B cell (primary cell): ENCODE measurements around the gene CHRNA5. TPM values are rescaled to one million over a fixed set of nuclear protein-coding genes. Genes with fewer than 3 reads are reported as not detected.

Experiments used
- ATAC-seq: fragments of 200-7000 bp; cut with Tn5 transposase; one replicate; pipeline ENCODE4 v1.10.0; 2021; ENCODE audit warnings: low read depth, mild to moderate bottlenecking, moderate number of reproducible peaks, moderate library complexity
- CTCF ChIA-PET: fragments of 350-600 bp; sonication (Branson Sonifier 250); formaldehyde crosslinking; loops from one replicate; lab custom pipeline; 2021; ENCODE audit warnings: antibody characterized with exemption, inconsistent platforms; lab: Charles Lee
- POLR2A ChIA-PET: fragments of 350-600 bp; sonication (Branson Sonifier 250); formaldehyde crosslinking; loops from one replicate; lab custom pipeline; 2021; ENCODE audit warnings: antibody characterized with exemption; lab: Charles Lee
- DNase-seq: peaks from one replicate; pipeline ENCODE4 v3.0.0; 2013
- H2AFZ ChIP-seq: 2 replicates; pipeline ENCODE4 v1.6.1; 2012; ENCODE audit warnings: mild to moderate bottlenecking, low read depth, low read length; ENCODE audit not compliant: insufficient read depth, poor library complexity, severe bottlenecking
- H3K27ac ChIP-seq, 2 donors: 1 replicate in 1 of 2; 2 replicates in 1 of 2; pipeline ENCODE4 v1.5.1; 2012 to 2013; ENCODE audit warnings: low read length in 2 of 2, mild to moderate bottlenecking in 2 of 2, moderate library complexity in 1 of 2
- H3K27me3 ChIP-seq, 4 experiments: fragments of 200-600 bp in 1 of 4; sonication (generic) in 1 of 4; replicated peaks in 1 of 4; 1 replicate in 2 of 4; 2 replicates in 2 of 4; pipeline versions ENCODE4 v1.6.1 to v1.7.0; 2013 to 2016; ENCODE audit warnings: low read length in 3 of 4, mild to moderate bottlenecking in 2 of 4, mixed read lengths in 1 of 4, moderate library complexity in 1 of 4; ENCODE audit not compliant: insufficient read depth in 4 of 4, control insufficient read depth in 3 of 4; ENCODE audit errors: control extremely low read depth in 1 of 4
- H3K36me3 ChIP-seq, 2 experiments: replicated peaks in 1 of 2; 1 replicate in 1 of 2; 2 replicates in 1 of 2; pipeline versions ENCODE4 v1.6.1 to v1.7.1; 2013; ENCODE audit warnings: low read length in 1 of 2; ENCODE audit not compliant: insufficient read depth in 2 of 2, control insufficient read depth in 1 of 2; ENCODE audit errors: control extremely low read depth in 1 of 2, extremely low read depth in 1 of 2
- H3K4me1 ChIP-seq, 2 donors: fragments of 200-600 bp in 1 of 2; sonication (generic) in 1 of 2; 1 replicate in 1 of 2; 2 replicates in 1 of 2; pipeline versions ENCODE4 v1.5.1 to v1.6.1; 2013 to 2017; ENCODE audit warnings: low read length in 2 of 2; ENCODE audit not compliant: control insufficient read depth in 2 of 2, insufficient read depth in 2 of 2
- H3K4me2 ChIP-seq: replicated peaks from 2 replicates; pipeline ENCODE3; 2012; ENCODE audit warnings: mild to moderate bottlenecking, low read depth, low read length; ENCODE audit not compliant: poor library complexity, severe bottlenecking
- H3K4me3 ChIP-seq, 5 experiments: fragments of 200-600 bp in 1 of 5; sonication (generic) in 1 of 5; 1 replicate in 3 of 5; 2 replicates in 2 of 5; pipeline versions ENCODE4 v1.5.1 to v1.7.0; 2011 to 2016; ENCODE audit warnings: low read length in 4 of 5, mild to moderate bottlenecking in 4 of 5, low read depth in 2 of 5, control low read depth in 1 of 5, moderate library complexity in 1 of 5; ENCODE audit not compliant: insufficient read depth in 1 of 5; ENCODE audit errors: control extremely low read depth in 1 of 5, extremely low read depth in 1 of 5
- H3K79me2 ChIP-seq: fragments of 200-600 bp; sonication (generic); one replicate; pipeline ENCODE4 v1.6.0; 2016; ENCODE audit warnings: low read length; ENCODE audit not compliant: control insufficient read depth, insufficient read depth
- H3K9ac ChIP-seq: fragments of 200-600 bp; sonication (generic); 2 replicates; pipeline ENCODE4 v1.6.1; 2017; ENCODE audit warnings: mild to moderate bottlenecking, low read length, moderate library complexity
- H3K9me3 ChIP-seq, 3 donors: one replicate each; pipeline versions ENCODE4 v1.6.1 to v1.7.1; 2013; ENCODE audit warnings: low read length in 2 of 3; ENCODE audit not compliant: control insufficient read depth in 2 of 3, insufficient read depth in 1 of 3; ENCODE audit errors: control extremely low read depth in 1 of 3
- H4K20me1 ChIP-seq: 2 replicates; pipeline ENCODE4 v1.6.0; 2012; ENCODE audit warnings: mild to moderate bottlenecking, low read length; ENCODE audit not compliant: insufficient read depth, control insufficient read depth, poor library complexity, severe bottlenecking
- H3K27ac Mint-ChIP-seq: one replicate; pipeline ENCODE4 v1.8.0; 2021; ENCODE audit warnings: mixed read lengths
- H3K27me3 Mint-ChIP-seq: one replicate; pipeline ENCODE4 v1.8.0; 2021; ENCODE audit warnings: mixed read lengths
- H3K4me1 Mint-ChIP-seq: one replicate; pipeline ENCODE4 v1.8.0; 2021; ENCODE audit warnings: mixed read lengths
- H3K4me3 Mint-ChIP-seq: one replicate; pipeline ENCODE4 v1.8.0; 2021; ENCODE audit warnings: mixed read lengths
- H3K9me3 Mint-ChIP-seq: one replicate; pipeline ENCODE4 v1.8.0; 2022; ENCODE audit warnings: mixed read lengths; ENCODE audit not compliant: insufficient read depth
- EZH2 ChIP-seq: IDR thresholded peaks from 2 replicates; pipeline ENCODE4 v1.6.1; 2012; ENCODE audit warnings: borderline replicate concordance, low read depth, mild to moderate bottlenecking, moderate library complexity, low read length; ENCODE audit not compliant: insufficient read depth, poor library complexity, severe bottlenecking
- WGBS: methylation state at CpG from one replicate; pipeline ENCODE4 v1.1.5; 2013; ENCODE audit warnings: missing lambda C conversion rate; ENCODE audit not compliant: insufficient coverage; 5-methylcytosine and 5-hydroxymethylcytosine counted together
- intact Hi-C: fragments of 100-400 bp; cut with micrococcal nuclease; formaldehyde crosslinking; loops from one replicate; pipeline ENCODE4 v1.10.0; 2022
- polyA plus RNA-seq: library from polyadenylated mRNA; depleted of rRNA; stranded (reverse); fragments of >200 nt; gene quantifications from 2 replicates; pipeline ENCODE4 v1.2.3, GENCODE V29; 2012
- total RNA-seq, 2 donors: library from RNA; stranded (reverse); fragments of 120-200 nt in 1 of 2; gene quantifications; 1 replicate in 1 of 2; 2 replicates in 1 of 2; pipeline versions ENCODE4 v1.2.3 to v1.2.4, GENCODE V29; 2013 to 2022
- TF ChIP-seq, protein P1 (sequence below): fragments of 200-600 bp; IDR thresholded peaks from one replicate; pipeline ENCODE4 v1.8.0; 2022; ENCODE audit warnings: antibody characterized with exemption, mild to moderate bottlenecking

The CHRNA5 gene
- total and polyA plus RNA-seq, 2 donors (not counting 1 experiment from before 2014, with no cell fraction given) = 0.09 to 1.2 TPM

DNA sequence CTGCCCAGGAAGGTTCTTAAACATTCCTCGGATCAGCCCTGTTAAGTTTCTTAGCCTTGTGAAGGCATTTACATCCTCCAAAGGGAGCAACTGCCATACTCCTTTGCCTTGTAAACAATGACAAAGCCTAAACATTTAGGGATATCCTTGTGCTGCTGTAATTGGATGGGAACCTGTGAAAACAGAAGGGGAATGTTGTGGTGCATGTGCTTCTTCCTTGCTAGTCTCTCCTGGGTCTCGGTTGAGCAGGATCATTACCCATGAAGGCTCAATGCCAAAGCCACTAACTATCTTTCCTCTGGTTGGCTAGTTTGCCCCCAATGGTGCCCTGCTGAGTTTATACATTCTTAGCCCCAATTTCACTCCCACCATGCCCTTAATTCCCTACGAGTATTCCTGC lies 38.1 kb downstream of the CHRNA5 start:
- Histone ChIP-seq H3K4me3 (no peak overlapping the region), H3K27ac (no peak overlapping the region), H2AFZ (no peak overlapping the region), H3K4me1 (no peaks in the 10 kb centered on the region), H3K4me2 (no peak overlapping the region), H3K9ac (no peak overlapping the region), H4K20me1 (no peaks in the 10 kb centered on the region), H3K27me3 (peaks cover 0 to 8% (median 1%) of the 10 kb centered on the region in 4 experiments), H3K9me3 (no peaks in the 10 kb centered on the region), H3K36me3 (no peaks in the 10 kb centered on the region), H3K79me2 (no peaks in the 10 kb centered on the region)
- intact Hi-C loops = no loop called here
- WGBS = no CpG with 5 or more reads among the region's 3 CpGs
- H3K4me1 Mint-ChIP-seq = no peaks in the 10 kb centered on the region
- no peak for DNase-seq
- peaks cover 25% of the 10 kb centered on the region for H3K27me3 Mint-ChIP-seq
- H3K27ac Mint-ChIP-seq = no peak overlapping the region
- CTCF ChIA-PET = no interaction called here
- H3K9me3 Mint-ChIP-seq = no peaks in the 10 kb centered on the region
- TF ChIP-seq EZH2 = no peak
- TF ChIP-seq, protein P1, sequence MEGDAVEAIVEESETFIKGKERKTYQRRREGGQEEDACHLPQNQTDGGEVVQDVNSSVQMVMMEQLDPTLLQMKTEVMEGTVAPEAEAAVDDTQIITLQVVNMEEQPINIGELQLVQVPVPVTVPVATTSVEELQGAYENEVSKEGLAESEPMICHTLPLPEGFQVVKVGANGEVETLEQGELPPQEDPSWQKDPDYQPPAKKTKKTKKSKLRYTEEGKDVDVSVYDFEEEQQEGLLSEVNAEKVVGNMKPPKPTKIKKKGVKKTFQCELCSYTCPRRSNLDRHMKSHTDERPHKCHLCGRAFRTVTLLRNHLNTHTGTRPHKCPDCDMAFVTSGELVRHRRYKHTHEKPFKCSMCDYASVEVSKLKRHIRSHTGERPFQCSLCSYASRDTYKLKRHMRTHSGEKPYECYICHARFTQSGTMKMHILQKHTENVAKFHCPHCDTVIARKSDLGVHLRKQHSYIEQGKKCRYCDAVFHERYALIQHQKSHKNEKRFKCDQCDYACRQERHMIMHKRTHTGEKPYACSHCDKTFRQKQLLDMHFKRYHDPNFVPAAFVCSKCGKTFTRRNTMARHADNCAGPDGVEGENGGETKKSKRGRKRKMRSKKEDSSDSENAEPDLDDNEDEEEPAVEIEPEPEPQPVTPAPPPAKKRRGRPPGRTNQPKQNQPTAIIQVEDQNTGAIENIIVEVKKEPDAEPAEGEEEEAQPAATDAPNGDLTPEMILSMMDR = no peak
- ATAC-seq = no peak
- POLR2A ChIA-PET = no interaction called here
- H3K4me3 Mint-ChIP-seq = no peak overlapping the region

- no peak overlapping the region for H3K27ac Mint-ChIP-seq
- Histone ChIP-seq H3K9me3 (no peaks in the 10 kb centered on the region), H2AFZ (no peak overlapping the region), H3K36me3 (no peaks in the 10 kb centered on the region), H3K4me1 (no peaks in the 10 kb centered on the region), H3K79me2 (no peaks in the 10 kb centered on the region), H3K9ac (no peak overlapping the region), H3K27me3 (peaks cover 0 to 8% (median 1%) of the 10 kb centered on the region in 4 experiments), H3K27ac (no peak overlapping the region), H3K4me3 (no peak overlapping the region), H3K4me2 (no peak overlapping the region), H4K20me1 (no peaks in the 10 kb centered on the region)
- H3K4me3 Mint-ChIP-seq = no peak overlapping the region
- TF ChIP-seq EZH2 = no peak
- TF ChIP-seq, protein P1 = no peak
- ATAC-seq (no peak), DNase-seq (no peak)
- peaks cover 28% of the 10 kb centered on the region for H3K27me3 Mint-ChIP-seq
- no peaks in the 10 kb centered on the region for H3K9me3 Mint-ChIP-seq
- no peaks in the 10 kb centered on the region for H3K4me1 Mint-ChIP-seq
- ChIA-PET POLR2A (interaction anchor here (0.6 kb wide), 1 partner anchor 167 kb away, joined by 3 read pairs; no protein-coding TSS in a partner anchor), CTCF (interaction anchor here (2.7 kb wide), 1 partner anchor 12 kb away, joined by 6 read pairs; no protein-coding TSS in a partner anchor)
- intact Hi-C loops = no loop called here
- WGBS = 100% methylated on average over 1 of the region's 2 CpGs
Measured at GRCh38 chr15:78604420-78604819, 39.1 kb downstream of the CHRNA5 start.
